ENCODE results near the gene CARM1. TPM values are rescaled to one million over a fixed set of nuclear protein-coding genes. Genes with fewer than 3 reads are reported as not detected.
A peak's percentile ranks its signal among the peaks of the same experiment; 100 is the strongest.

CARM1 gene
- total RNA-seq, 1 experiment from 2014 or later = 56.2 TPM

- H3K4me2 ChIP-seq (ENCODE audit: low read length) = no peak overlapping the region
- H3K9me2 ChIP-seq (replicated peaks; ENCODE audit: low read length) = no peaks in the 10 kb centered on the region
- TF ChIP-seq CTCF (conservative IDR thresholded peaks at IDR 0.05; ENCODE audit: low read depth, low read length) (no peak), EZH2phosphoT487 (IDR thresholded peaks at IDR 0.05; ENCODE audit: borderline replicate concordance, low read length) (no peak), EZH2 (IDR thresholded peaks at IDR 0.05; ENCODE audit: low read length, unreplicated experiment) (no peak)
- no peak overlapping the region for H2AFZ ChIP-seq (ENCODE audit: low read length)
- ChIA-PET CTCF (interaction anchor here (0.7 kb wide), 1 partner anchor 13 kb away, joined by 4 read pairs; no protein-coding TSS in a partner anchor), POLR2A (ENCODE audit: unreplicated experiment) (interaction anchor here (0.6 kb wide), 1 partner anchor 320 kb away, joined by 3 read pairs; no protein-coding TSS in a partner anchor)
- no peaks in the 10 kb centered on the region for H3K36me3 ChIP-seq (ENCODE audit: low read depth, low read length)
- no peaks in the 10 kb centered on the region for H3F3A ChIP-seq (ENCODE audit: low read length, unreplicated experiment)
- H3K79me2 ChIP-seq (ENCODE audit: low read length) = peaks cover 91% of the 10 kb centered on the region
- BruUV-seq (replicated peaks) = no TSS peak
- intact Hi-C loops (cut with micrococcal nuclease) = no loop called here
- peak; percentile 78 for ATAC-seq
- no peak overlapping the region for H3K4me3 ChIP-seq (ENCODE audit: low read length)
- no peaks in the 10 kb centered on the region for H4K20me1 ChIP-seq (ENCODE audit: low read length)
- no peaks in the 10 kb centered on the region for H3K9me3 ChIP-seq (ENCODE audit: low read length)
- H3K4me1 ChIP-seq (ENCODE audit: insufficient read depth, low read length) = peaks cover 7% of the 10 kb centered on the region; the same call in 1 of the 2 replicates
- H3K27ac ChIP-seq (ENCODE audit: low read length) = no peak overlapping the region
- peak; percentile 65 for DNase-seq
- H3K9ac ChIP-seq (ENCODE audit: low read length) = no peak overlapping the region
- H3K27me3 ChIP-seq (ENCODE audit: low read length) = no peaks in the 10 kb centered on the region
These were observed 12.9 kb downstream of the CARM1 start for GRCh38 chr19:10884274-10884673.

GRCh38 chr19:10885201-10886169 is 14.1 kb downstream of the CARM1 start:
- H3K4me1 ChIP-seq (ENCODE audit: insufficient read depth, low read length) = peaks cover 7% of the 10 kb centered on the region; the same call in 1 of the 2 replicates
- ChIA-PET CTCF (interaction anchor here (0.7 kb wide), 2 partner anchors 11 to 93 kb away, joined by 9 read pairs; no protein-coding TSS in a partner anchor), POLR2A (ENCODE audit: unreplicated experiment) (interaction anchor here (0.7 kb wide), 1 partner anchor 8 kb away, joined by 4 read pairs; no protein-coding TSS in a partner anchor)
- H2AFZ ChIP-seq (ENCODE audit: low read length) = no peak overlapping the region
- no peaks in the 10 kb centered on the region for H3K9me3 ChIP-seq (ENCODE audit: low read length)
- H4K20me1 ChIP-seq (ENCODE audit: low read length) = no peaks in the 10 kb centered on the region
- ATAC-seq (no peak), DNase-seq (no peak)
- no peaks in the 10 kb centered on the region for H3K9me2 ChIP-seq (replicated peaks; ENCODE audit: low read length)
- H3K4me2 ChIP-seq (ENCODE audit: low read length) = no peak overlapping the region
- no peaks in the 10 kb centered on the region for H3K36me3 ChIP-seq (ENCODE audit: low read depth, low read length)
- peaks cover 84% of the 10 kb centered on the region for H3K79me2 ChIP-seq (ENCODE audit: low read length)
- intact Hi-C loops (cut with micrococcal nuclease) = no loop called here
- TF ChIP-seq CTCF (conservative IDR thresholded peaks at IDR 0.05; ENCODE audit: low read depth, low read length) = no peak
- no peak for TF ChIP-seq EZH2 (IDR thresholded peaks at IDR 0.05; ENCODE audit: low read length, unreplicated experiment)
- no peak for TF ChIP-seq EZH2phosphoT487 (IDR thresholded peaks at IDR 0.05; ENCODE audit: borderline replicate concordance, low read length)
- no peaks in the 10 kb centered on the region for H3K27me3 ChIP-seq (ENCODE audit: low read length)
- H3K9ac ChIP-seq (ENCODE audit: low read length) = no peak overlapping the region
- H3K4me3 ChIP-seq (ENCODE audit: low read length) = no peak overlapping the region
- H3F3A ChIP-seq (ENCODE audit: low read length, unreplicated experiment) = no peaks in the 10 kb centered on the region
- H3K27ac ChIP-seq (ENCODE audit: low read length) = no peak overlapping the region
- no TSS peak for BruUV-seq (replicated peaks)
